Heart left ventricle (tissue), 13 donors: Measurements from ENCODE around the gene PPP1R37.

Experiments
- CTCF ChIP-seq, 12 donors: fragments of 200-600 bp; sonication (generic) in 4 of 12; IDR thresholded peaks; one replicate each; pipeline versions ENCODE4 v1.5.0 to v1.8.0; 2018 to 2022; ENCODE audit warnings: antibody characterized with exemption in 12 of 12, mild to moderate bottlenecking in 5 of 12
- POLR2A ChIP-seq, 2 donors: fragments of 450-650 bp; IDR thresholded peaks; one replicate each; pipeline ENCODE4 v1.6.1; 2017; ENCODE audit warnings: antibody characterized with exemption in 2 of 2, mild to moderate bottlenecking in 2 of 2, moderate library complexity in 2 of 2
- donor health status: ischemic (EF 13 %, LVEDD 7.1; RV severe dilation, severe dysfunction).
- donor health status: DM: no; HTN: yes; CAD: no.
- donor health status: DM: no; HTN: no; CAD: no.
- donor health status: ischemic (EF 25% LVEDD 6.9; RV normal size, moderate dysfunction).
- donor health status: ischemic (EF 25% LVEDD 5.7; RV mildly dilated, moderate dysfunction).
- donor health status: ischemic (EF 35%, LVEDD 5.7; RV mildly dilated, moderate dysfunction).
- donor health status: nonischemic (EF 11% LVEDD 7.7; RV severe dilation, severe dysfunction).
- donor health status: DM: yes; HTN: yes; CAD: no.
- donor health status: PGD.
- donor health status: ischemic (EF 29% LVEDD 5.4; RV normal size, mild dysfunction).
- donor health status: nonischemic (EF 23%, LVEDD 6.1; RV moderate dilation, normal function).

DNA sequence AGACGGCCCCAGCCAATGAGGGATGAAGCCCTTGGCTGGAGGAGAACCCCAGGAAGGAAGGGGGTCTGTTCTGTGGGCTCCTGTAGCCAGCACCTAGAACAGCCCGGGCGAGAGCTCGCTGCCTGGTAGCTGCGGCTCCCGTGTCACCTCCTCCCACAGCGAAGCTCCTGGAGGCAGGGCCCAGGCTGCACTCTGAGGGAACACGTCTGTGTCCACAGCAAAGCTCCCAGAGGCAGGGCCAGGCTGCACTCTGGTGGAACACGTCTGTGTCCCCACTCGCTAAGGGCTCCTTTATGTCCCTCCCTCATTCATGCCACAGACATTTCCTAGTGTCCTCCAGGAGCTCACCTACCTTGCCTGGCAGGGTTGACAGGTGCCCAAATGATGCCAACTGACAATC lies 76.6 kb downstream of the PPP1R37 start:
- TF ChIP-seq POLR2A (IDR thresholded peaks at IDR 0.05) (no peak), CTCF (IDR thresholded peaks at IDR 0.05) (no peak)
